ENCODE results near the gene KCTD16.

KCTD16 gene

GRCh38 chr5:144170276-144171024 is at the start of gene KCTD16, which contains the start of gene YIPF5:
Gene KCTD16 (plus strand): TSS chr5:144170873.
Gene YIPF5 (minus strand): TSS chr5:144170659. CDS start chr5:144169955, 704 bp downstream.
- peak; percentile 79 for DNase-seq (ENCODE audit: low read depth)

DNA sequence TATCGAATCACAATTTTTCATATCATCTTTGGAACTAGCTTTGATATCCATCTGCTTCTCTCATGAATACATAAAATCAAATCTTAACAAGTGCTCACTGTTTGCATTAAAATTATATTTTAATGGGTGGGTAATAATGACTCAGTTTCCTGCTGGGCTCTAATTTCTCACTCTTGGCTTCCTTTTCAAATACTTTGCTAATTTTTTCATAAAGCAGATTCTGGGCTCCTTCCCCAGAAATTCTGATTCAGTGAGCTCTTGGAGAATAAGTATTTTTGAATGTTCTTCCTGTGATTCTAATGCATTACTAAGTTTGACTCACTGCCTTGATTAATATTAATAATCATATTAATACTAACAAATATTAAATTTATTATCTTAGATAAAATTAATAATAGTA is 49.1 kb upstream of the KCTD16 start:
- no peak for DNase-seq (ENCODE audit: low read depth)

DNA sequence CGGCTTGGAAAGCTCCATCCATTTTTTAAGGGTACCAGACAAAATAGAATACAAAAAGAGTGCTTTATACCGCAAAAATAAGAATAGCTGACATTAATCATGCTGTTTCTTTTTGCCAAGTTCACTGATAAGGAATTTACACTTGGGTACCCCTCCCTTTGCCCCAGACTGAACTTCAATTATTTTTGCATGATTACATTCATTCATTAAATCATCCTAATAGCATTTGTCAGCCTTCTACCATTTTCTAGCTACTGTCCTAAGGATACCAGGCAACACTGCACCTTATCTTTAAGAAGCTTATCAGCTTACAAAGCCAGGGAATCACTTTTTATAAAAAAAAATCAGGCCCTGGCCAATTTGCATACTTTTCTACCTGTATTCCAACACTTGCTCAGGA is 48.6 kb upstream of the KCTD16 start:
- DNase-seq (ENCODE audit: low read depth), result no peak

- no peak for DNase-seq (ENCODE audit: low read depth)
These were observed 48.0 kb upstream of the KCTD16 start for GRCh38 chr5:144122641-144123040.

- peak; percentile 55 for DNase-seq (ENCODE audit: low read depth)
These were observed 45.4 kb upstream of the KCTD16 start for GRCh38 chr5:144125163-144125726.

- DNase-seq (ENCODE audit: low read depth), result no peak
These were observed 44.0 kb upstream of the KCTD16 start for GRCh38 chr5:144126707-144127106.

DNA sequence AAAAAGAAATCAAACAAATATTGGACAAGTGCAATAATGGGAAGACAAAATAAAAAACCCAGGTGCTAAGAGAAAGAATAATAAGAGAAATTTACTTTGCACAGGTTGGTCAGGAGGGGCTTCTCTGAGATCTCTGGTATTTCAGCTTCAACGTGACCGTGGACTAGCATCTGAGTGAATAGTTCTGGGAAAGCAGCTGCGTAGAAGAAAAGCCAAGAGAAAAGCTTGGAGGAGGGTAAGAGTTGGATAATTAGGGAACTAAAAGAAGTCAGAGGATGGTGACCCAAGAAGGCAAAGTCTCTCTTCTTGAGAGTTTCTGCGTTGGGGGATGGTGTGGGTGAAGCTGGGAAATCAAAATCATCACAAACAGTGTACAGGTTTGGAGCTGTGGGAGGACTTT is 41.8 kb upstream of the KCTD16 start:
- no peak for DNase-seq (ENCODE audit: low read depth)

DNA sequence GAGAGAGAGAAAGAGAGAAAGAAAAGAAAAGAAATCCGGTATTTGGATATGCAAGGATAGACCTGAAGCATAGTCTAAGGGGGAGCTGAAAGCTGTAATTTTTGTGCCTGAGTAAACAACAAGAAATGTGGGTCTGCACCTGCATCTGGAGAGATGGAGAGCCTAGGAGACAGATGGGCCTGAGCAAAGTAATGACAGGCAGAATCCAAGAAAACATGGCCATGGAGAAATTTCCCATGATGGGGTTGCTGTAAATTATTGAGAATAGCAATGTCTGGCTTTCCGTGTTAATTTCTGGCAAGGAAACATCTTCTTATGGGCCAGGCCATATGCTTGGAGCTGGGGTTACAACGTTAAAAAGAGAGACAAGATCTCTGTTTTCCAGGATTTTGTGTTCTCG is 40.4 kb upstream of the KCTD16 start:
- DNase-seq (ENCODE audit: low read depth), result no peak

DNA sequence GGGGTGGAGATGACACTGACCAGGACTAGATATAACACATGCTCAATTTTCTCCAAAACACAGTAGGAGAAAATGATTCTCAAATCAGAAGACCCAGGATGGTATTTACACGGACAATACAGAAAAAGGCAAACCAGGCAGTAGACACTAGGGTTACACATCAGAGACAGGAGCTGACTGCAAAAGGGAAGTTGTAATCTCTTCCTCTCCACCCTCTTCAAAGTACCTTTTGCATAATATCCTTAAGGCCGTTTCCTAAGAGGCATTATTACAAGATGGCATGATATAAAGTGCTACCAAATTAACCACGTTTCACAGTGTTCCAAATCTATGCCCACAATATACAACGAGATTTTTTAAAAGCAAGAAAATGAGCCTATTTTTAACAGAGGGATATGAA is 39.4 kb upstream of the KCTD16 start:
- no peak for DNase-seq (ENCODE audit: low read depth)

- DNase-seq (ENCODE audit: low read depth), result no peak
These were observed 37.5 kb upstream of the KCTD16 start for GRCh38 chr5:144133050-144133633.

- no peak for DNase-seq (ENCODE audit: low read depth)
These were observed 36.4 kb upstream of the KCTD16 start for GRCh38 chr5:144134194-144134826.

DNA sequence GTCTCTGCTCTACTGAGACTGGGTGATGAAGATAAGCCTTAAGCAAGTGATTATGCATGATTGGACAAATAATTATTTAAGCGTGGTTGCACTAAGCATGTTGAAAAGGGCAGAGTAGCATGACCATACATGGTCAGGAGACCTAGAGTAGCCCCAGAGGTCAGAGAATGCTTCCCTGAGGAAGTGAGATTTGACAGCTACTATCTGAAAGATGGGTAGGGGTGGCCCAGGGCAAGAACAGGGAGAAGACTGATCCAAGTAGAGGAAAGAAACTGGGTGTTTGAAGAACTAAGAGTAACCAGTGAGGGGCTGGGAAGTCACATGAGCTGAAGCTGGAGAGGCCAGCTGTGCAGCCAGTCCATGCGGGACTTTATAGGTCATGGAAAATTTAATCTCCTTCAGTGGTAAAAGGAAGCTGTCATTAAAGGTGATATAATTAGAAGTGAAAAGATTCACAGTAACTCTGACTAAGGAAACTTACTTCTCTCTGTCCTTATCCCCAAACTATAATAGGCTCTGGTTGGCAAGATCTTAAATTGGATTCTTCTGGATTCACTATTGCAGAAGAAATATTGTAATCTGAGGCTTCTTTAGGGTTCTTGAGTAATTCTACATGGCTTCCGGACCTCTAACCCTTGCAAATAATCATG is 35.4 kb upstream of the KCTD16 start:
- DNase-seq (ENCODE audit: low read depth), result no peak

GRCh38 chr5:144139586-144139985 is 31.1 kb upstream of the KCTD16 start:
- peak; percentile 66 for DNase-seq (ENCODE audit: low read depth)

GRCh38 chr5:144141585-144141984 is 29.1 kb upstream of the KCTD16 start:
- no peak for DNase-seq (ENCODE audit: low read depth)

GRCh38 chr5:144142139-144142823 is 28.4 kb upstream of the KCTD16 start:
- no peak for DNase-seq (ENCODE audit: low read depth)

DNA sequence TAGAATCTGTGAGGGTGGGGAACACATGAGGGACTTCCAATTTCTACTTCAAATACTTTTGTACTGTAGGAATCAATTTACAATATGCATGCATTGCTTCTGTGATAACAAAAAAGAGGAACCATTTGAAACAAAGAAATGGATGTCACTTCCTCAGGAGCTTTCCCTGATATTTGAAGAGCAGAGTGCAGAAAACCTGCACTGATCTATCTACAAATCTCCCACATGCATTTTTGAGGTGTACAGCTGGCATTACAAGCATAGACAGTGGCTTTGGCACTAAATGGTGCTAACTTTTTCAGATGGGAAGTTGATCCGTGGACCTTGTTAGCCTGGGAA is 27.9 kb upstream of the KCTD16 start:
- no peak for DNase-seq (ENCODE audit: low read depth)

- no peak for DNase-seq (ENCODE audit: low read depth)
These were observed 27.0 kb upstream of the KCTD16 start for GRCh38 chr5:144143625-144144024.

- DNase-seq (ENCODE audit: low read depth), result no peak
These were observed 25.5 kb upstream of the KCTD16 start for GRCh38 chr5:144144956-144145751.

GRCh38 chr5:144151026-144151425 is 19.6 kb upstream of the KCTD16 start:
- no peak for DNase-seq (ENCODE audit: low read depth)

DNA sequence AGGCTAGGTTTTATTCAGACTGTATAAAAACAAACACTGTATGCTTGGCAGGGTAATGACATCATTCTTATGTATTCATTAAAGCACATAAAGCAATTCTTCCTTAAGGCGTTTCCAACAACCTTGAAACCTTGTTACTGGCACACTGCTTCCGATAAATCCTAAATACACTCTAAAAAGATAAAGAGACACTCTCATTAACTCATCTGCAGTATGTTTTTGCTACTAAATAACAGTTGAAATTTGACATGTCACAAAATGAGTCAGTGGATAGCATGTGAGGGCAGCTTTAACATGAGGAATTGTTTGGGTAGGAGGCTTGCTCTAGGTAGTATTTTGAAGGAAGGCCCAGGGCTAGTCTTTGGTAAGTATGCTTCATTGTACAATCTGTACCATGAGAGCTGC is 13.9 kb upstream of the KCTD16 start:
- DNase-seq (ENCODE audit: low read depth), result no peak

DNA sequence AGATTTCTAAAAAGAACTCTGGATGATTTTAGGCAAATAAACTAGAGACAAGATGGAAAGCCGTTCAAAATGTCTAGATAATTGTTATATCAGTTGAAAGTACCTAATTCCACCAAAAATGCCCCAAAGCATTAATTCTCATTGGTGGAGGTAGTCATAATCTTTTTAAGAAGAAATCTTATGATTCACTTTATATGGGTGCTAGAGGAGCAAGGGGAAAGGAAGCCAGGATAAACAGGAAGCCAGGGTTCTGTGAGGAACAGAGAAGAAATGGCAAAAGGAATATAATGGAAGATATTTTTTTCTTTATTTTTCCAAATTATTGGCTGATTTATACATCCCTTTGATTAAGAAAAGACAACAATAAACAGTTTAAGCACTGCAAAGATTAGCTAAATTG is 8.0 kb upstream of the KCTD16 start:
- DNase-seq (ENCODE audit: low read depth), result no peak
